DMS79 treated with DMSO at 0.1 percent for 48 hours (cell line): Measurements from ENCODE around the gene ROR2.

Experiments used
- DNase-seq: peaks from one replicate; lab custom pipeline; 2025; lab: John Stamatoyannopoulos, UW

The ROR2 gene

DNA sequence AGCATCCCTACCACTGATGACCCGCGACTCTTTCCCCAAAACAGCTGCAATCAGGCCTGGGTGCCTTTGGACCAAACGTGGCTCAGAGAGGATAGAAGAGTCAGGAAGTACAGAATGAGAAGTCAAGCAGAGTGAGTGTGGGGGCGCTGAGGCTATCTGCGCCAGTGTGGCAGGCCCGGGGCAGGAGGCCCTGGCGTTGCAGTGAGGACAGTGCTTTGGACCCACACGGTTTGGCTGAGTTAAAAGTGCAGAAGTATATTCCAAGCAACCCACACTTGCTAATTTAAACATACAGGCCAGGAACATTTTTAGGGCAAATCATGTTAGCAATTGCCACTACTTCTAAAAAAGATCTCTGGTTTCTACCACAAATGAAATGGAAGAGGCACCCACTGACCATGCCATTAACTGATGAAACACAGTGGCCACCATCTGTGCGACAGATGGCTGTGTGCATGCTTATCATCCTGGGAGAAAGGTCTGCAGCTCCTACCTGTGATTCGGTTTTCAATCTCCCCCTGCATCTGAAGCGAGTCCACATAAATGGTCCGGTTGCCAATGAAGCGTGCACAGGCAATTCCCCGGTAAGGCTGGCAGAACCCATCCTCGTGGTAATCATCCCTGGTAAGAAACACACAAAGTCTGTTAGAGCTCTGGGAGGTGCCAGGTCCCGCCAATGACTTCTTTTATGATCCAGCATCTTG is 213.0 kb downstream of the ROR2 start:
- DNase-seq, result no peak

DNA sequence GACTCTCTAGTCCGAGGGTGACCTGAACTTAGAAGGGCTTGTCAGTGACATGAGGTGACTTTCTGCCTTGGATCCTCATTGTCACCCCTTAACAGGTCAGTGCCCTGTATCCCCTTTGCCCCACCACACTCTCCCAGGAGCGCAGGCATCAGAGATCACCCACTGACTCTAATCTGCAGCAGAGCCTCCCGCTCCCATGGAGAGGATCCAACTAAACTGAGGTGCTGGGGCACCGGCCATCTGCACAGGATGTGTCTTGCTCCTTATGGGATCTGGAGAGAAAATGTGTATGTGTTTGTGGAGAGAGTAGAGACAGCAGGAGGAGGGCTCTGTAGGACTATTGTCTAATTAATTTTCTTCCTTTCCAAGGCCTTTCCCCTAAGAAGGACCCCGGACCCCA is 213.7 kb downstream of the ROR2 start:
- no peak for DNase-seq

- no peak for DNase-seq
These were observed 215.0 kb downstream of the ROR2 start for GRCh38 chr9:91735049-91735448.

- DNase-seq, result no peak
These were observed 215.6 kb downstream of the ROR2 start for GRCh38 chr9:91734371-91734981.

DNA sequence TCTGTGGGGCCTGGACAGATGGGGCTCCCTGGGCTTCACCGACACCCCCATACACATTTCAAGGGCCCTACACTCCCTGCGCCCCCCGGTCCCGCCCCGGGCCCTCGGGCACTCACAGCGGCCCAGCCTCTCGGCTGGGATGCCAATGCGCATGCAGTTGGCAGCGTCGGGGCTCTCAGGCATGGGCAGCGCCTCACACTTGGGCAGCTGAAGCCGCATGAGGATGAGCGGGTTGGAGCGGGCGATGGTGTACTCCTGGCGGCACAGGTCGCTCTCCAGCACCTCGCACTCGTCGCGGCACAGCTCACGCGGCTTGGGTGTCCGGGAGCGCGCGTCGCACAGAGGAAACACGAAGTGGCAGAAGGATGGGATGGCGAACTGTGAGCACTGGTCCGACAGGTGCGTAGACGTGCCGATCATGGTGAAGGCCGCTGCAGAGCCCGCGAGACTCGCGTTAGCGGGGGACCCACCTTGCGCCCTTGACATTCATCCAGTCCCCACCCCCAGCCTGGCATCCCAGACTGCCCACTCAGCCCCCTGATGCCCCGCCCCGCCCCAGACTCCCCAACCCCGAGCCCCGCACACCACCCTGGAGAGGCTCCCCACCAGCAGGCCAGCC is 216.9 kb downstream of the ROR2 start:
- no peak for DNase-seq

DNA sequence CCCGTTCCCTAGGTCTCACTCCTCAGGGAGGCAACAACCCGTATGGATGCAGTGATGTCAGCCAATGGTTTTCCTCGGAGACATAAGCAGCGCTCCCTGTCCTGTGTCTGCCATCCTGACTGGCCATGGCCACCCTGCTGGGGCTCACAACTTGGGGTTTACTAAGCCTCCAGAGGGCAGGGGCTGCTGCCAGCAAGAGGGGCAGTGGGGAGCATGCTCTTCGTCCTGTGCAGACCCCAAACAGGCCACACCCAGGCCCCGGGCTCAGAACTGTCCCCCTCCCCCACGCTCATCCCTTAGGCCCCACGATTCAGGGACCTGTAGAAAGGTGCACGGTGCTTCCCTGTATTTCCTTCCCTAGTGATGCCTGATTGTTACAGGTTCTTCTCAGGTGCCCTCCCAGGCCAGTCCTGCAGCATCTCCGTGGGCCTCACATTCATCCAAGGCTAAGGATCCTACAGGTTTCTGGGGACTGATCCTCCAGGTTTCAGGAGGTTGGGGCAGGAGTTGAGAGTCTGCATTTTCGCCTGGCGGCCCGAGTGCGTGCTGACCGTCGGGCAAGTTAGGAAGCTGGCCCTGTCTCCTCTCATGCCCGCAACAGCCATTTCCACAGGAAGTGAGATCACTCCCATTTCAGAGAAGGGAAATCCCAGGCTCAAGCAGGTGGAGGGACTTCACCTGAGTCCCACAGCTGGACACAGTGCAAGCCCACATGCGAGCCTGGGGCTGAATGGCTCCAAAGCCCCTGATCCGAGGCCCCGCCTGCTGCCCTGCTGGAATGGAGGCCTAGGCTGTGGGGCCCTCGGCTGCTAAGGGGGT is 217.6 kb downstream of the ROR2 start:
- DNase-seq, result no peak

GRCh38 chr9:91730806-91731205 is 219.2 kb downstream of the ROR2 start:
- DNase-seq, result no peak

GRCh38 chr9:91729558-91729842 is 220.5 kb downstream of the ROR2 start:
- no peak for DNase-seq

DNA sequence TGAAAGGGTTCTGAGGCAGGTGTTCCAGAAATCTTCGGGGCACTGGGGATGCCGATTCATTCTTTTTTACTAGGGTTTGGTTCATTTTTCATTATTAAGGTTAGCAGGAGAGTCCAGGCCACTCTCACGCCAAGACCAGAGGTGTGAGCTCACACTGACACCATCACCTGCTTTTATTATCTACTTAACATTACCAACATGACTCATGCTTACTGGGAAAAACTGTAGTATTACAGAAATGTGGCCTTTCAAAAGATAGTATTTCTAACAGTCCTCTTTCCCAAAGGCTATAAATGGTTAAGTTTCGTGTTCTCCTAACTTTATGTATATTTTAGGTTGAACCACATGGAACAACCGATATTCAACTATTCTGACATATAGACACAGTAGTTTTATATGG is 222.1 kb downstream of the ROR2 start:
- no peak for DNase-seq

DNA sequence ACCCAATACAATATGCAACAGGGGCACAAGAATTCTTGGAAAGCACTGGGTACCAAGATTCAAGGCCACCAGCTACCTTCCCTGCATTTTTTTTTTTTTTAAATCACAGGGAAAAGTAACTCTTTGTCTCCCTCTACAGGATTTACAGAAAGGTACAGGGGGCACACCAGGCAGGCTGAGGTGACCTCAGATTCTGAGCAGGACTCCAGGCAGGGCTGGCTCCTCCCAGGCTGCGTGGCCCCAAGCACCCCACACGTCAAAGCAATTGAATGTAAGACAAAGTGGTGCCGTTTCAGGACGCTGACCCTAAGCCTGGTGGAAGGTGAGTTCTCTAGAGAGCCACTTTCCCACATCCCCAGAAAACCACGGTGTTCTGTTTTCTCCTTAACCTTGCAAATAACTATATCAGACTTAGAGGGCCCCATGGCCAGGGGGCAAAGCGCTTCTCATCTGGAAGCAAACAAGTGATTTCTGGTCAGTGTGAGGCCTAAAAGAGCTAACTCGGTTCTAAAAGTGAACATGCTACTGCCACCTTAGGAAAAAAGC is 222.6 kb downstream of the ROR2 start:
- DNase-seq, result peak; percentile 8

DNA sequence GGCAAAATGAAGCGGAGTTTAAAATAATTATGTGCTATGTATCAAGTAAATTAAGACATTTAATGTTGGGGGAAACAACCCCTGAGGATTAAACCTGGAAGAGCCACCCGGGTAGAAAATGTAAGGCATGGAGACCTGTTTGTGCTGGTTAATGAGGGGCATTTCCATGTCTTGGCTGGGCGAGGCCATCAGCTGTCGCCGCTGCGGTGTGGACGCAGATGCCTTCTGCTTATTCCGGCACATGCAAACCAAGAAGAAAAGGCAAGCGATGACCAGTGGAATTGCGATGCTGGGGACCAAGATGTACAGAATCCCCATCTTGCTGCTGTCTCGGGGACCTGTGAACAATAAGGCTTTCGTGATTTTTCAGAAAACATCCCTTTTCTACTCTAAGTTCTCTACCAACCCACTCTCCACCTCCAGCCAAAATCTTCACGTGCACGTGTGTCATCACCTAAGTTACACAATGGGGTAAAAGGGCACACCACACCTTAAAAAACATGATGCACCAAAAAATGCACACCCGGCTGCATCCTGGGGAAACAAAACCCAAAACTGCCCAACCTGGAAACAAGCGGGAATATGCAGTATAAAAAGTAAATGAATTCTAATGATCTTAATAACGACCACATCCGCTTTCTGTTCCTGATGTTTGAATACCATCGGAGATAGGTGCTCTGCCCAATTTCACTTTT is 223.5 kb downstream of the ROR2 start:
- no peak for DNase-seq

DNA sequence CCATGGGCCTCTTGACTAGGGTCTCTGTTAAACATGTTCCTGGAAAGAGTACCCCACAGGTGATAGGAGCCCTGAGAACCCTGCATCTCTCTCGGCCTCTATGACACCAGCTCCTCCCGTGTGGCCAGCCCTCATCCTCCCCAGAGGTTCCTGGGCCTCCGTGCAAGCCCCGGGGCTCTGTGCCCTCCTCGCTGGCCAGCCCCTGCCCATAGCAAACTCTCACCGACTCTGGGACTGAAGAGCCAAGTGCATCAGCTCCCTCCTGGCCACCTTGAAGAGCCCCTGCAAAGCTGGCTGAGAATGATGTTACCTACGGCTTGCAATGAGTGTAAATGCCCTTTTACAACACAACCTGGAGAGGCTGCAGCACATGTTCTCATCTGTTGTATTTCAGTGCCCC is 224.4 kb downstream of the ROR2 start:
- no peak for DNase-seq

DNA sequence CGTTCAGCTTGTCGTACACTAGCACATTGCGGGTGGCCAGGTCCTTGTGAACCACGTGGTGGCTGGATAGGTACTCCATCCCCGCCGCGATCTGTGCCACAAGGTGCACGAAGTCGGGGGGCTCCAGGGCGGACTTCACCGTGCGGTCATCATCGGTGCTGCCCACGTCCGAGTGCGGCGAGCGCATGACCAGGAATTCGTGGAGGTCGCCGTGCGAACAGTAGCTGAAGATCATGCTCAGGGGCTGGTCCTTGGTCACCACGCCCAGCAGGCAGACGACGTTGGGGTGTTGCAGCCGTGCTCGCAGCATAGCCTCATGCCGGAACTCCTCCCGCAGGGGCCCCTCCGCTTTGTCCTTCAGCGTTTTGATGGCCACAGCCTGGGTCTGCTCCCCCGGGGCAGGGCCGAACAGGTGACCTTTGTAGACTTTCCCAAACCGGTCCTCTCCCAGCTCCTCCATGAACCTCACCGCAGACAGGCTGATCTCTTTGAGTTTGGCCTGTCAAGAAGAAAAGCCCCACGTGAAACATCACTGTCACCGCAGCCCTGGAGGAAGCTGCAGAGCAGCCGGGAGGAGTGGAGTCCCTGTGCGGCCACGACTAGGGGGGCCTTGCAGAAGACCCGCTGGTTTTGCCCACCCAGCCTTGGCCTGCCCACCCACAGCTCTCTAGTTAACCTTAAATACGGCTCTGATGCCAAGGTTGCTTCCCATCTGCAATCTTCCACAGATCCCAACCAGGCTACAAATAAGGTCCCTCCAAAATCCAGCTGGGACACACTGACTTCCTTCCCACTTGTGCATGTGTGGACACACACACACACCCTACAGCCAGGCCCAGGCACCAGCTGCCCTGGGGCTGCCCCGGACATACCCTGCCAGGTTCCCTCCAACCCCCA is 225.2 kb downstream of the ROR2 start:
- no peak for DNase-seq

DNA sequence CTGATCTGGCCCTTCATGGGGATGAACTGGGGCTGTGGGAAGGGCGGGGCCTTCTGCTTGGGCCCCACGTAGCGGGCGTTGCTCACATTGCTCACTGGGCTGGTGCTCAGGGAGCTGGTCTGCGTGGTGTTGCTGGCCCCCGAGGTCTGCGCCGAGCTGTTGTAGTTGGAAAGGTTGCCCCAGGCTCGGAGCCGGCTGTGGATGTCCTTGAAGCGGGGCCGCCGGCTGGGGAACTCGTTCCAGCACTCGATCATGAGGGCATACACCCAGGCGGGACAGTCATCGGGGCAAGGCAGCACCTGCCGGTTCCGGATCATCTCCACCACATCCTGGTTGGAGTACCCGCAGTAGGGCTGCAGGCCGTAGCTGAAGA is 226.0 kb downstream of the ROR2 start:
- DNase-seq, result no peak

GRCh38 chr9:91723420-91724067 is 226.5 kb downstream of the ROR2 start:
- no peak for DNase-seq

GRCh38 chr9:91720751-91721705 is 229.0 kb downstream of the ROR2 start:
- no peak for DNase-seq

- no peak for DNase-seq
These were observed 229.7 kb downstream of the ROR2 start for GRCh38 chr9:91720313-91720712.

DNA sequence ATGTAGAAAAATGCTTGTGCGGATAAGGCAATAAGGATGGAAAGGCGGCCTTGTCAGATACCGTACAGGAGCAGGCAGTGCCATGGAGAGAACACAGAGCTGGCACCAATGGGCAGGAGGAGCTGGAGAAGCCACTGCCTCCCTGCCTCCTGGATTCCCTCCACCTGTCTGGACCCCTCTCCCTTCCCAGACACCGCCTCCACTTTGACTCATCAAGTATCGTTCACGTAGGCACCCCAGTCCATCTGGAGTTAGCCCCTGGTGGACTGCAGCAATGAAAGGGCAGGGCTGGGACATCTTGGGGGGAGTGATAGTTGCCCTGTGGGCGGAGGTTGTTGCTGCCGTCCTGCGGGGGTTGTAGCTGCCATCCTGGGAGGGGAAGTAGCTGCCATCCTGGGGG is 232.0 kb downstream of the ROR2 start:
- no peak for DNase-seq

DNA sequence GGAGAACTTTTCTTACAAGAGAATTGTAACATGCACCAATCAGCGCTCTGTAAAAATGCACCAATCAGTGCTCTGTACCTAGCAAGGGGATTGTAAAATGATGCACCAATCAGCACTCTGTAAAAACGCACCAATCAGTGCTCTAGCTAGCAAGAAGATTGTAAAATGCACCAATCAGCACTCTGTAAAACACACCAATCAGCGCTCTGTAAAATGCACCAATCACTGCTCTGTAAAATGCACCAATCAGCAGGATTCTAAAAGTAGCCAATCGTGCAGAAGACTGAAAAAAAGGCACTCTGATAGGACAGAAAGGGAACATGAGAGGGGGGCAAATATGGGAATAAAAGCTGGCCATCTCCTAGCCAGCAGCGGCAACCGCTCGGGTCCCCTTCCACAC is 233.2 kb downstream of the ROR2 start:
- DNase-seq, result no peak
